Fibroblast of skin of left quadriceps (primary cell): ENCODE measurements around the gene MYO5B.

ENCODE experiments used
- DNase-seq, 2 experiments: peaks; one replicate each; pipeline ENCODE4 v3.0.0-alpha.2; 2013; ENCODE audit warnings: low read depth in 2 of 2

MYO5B gene

GRCh38 chr18:50151926-50152325 is 43.0 kb downstream of the MYO5B start:
- peak; percentile 13 to 16 for DNase-seq

DNA sequence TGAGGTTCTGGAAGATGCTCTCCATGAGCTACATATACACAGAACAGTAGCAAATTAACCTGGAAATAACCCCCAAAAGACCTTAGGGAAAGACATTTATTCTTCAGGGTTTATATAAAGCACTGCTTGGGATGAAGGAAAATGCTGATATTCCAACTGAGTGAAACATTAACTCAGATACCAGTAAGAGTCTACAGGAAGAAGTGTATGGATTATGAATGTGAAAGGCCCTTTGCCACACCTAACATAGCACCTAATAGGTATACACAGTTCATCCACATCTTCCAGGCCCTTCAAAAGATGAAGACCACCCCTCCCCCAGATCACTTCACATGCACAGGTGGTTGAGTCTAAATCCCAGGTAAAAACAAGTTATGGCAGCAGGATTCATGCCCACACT is 50.4 kb downstream of the MYO5B start:
- DNase-seq: no peak

- no peak for DNase-seq
These were observed 51.1 kb downstream of the MYO5B start for GRCh38 chr18:50143886-50144285.

GRCh38 chr18:50143294-50143693 is 51.7 kb downstream of the MYO5B start:
- no peak for DNase-seq

DNA sequence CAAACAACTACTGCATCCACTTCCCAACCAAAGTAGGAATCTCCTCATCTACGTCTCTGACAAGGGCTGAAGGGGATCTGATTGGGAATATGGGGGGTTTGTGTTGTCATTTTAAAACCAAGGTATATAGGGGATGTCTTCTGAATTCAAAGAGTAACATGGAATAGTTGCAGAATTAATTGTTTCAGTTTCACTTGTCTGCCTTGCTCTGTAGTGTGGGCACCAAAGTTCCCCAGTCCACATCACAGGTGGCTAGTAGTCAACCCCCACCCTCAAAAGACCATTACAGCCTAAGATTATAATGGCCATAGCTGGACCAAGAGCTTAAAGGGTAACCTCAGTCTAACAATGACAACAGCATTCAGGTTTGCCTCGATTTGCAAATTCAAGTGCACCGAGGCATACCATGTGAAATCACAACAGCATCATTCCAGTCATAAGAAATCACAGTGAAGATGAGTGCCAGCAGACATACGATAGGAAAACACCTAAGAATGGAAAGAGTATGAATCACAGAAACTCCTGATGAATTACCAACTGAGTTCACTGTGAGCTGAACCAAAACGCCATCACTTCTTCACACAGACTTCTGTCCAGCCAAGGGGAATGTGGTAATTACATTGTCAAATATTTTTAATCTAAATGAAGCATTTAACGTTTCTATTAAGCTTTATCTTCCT is 52.4 kb downstream of the MYO5B start:
- DNase-seq: no peak

- peak in 1 of 2 experiments; percentile 3 for DNase-seq
These were observed 56.5 kb downstream of the MYO5B start for GRCh38 chr18:50138181-50139064.

GRCh38 chr18:50135903-50136302 is 59.0 kb downstream of the MYO5B start:
- DNase-seq: no peak

DNA sequence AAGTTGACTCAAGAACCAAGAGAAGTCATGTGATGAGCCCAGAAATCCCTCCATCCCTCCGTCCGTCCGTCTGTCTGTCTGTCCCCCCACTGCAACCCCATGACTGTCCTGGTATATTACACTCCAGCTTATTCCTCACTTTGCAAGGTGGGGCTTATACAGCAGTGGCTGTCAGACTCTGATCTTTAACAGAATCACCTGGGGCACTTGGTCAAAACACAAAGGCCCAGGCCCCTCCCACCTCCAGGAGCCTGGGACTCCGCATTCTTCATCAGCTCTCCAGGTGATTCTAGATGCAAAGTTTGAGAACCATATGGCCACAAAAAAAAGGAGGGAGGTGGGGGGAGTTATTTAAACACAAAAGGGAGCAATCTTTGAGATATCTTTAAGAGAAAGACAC is 61.4 kb downstream of the MYO5B start:
- no peak for DNase-seq

GRCh38 chr18:50131591-50131990 is 63.4 kb downstream of the MYO5B start:
- no peak for DNase-seq

GRCh38 chr18:50128506-50129271 is 66.3 kb downstream of the MYO5B start:
- DNase-seq: no peak

DNA sequence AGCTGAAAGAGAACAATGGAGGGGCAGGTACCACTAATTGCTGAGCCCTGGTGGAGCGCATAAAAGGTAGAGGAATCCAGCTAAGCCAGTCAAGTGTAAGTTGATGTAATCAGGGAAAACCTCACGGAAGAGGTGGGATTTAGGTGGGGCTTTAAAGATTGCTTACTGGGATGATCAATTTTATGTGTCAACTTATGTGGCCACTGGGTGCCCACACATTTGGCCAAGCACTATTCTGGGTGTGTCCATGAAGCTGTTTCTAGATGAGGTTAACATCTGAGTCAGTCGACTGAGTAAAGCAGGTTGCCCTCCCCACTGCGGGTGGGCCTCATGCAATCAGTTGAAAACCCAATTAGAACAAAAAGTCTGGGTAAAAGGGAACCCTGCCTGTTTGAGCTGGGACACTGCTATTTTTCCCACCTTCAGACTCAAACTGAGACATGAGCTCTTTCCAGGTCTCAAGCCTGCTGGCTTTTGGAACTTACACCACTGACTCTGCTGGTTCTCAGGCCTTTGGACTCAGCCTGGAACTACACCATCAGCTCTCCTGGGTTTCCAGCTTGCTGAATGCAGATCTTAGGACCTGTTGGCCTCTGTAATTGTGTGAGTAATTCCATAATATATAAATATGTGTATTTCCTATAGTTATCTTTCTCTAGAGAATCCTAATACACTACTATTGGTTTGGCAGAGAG is 67.3 kb downstream of the MYO5B start:
- no peak for DNase-seq

GRCh38 chr18:50126471-50126870 is 68.5 kb downstream of the MYO5B start:
- DNase-seq: no peak

DNA sequence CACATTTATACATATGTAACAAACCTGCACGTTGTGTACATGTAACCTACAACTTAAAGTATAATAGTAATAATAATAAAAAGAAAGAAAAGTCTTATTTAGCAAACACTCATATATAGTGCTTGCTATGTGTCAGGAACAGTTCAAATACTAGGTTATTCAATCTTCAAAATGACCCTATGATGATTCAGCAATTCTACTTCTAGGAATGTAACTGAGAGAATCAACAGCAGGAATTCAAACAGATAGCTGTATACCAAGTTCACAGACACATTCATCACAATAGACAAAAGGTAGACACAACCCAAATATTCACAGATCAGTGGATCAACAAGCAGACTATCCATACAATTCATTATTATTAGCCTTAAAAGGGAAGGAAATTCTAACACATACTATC is 69.5 kb downstream of the MYO5B start:
- DNase-seq: no peak

- no peak for DNase-seq
These were observed 75.7 kb downstream of the MYO5B start for GRCh38 chr18:50119296-50119695.

GRCh38 chr18:50117863-50118262 is 77.1 kb downstream of the MYO5B start:
- no peak for DNase-seq

DNA sequence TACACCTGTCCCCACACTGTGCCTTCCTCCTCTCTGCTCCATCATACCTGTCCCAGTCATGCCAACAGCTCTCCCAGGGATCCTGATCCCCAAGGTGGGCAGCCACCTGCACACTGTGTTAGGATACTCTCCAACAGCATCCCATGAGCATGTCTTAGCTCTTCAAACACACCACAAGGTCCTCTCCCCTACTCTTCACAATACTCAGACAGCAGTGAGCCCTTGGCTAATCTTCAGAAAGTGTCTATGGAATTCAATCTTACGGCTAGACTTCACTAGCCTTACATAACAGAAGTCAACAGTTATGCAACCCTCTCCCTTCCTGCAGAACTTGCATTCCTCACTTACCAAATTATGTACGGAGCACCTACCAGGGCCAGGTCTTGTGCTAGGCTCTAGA is 79.9 kb downstream of the MYO5B start:
- no peak for DNase-seq

DNA sequence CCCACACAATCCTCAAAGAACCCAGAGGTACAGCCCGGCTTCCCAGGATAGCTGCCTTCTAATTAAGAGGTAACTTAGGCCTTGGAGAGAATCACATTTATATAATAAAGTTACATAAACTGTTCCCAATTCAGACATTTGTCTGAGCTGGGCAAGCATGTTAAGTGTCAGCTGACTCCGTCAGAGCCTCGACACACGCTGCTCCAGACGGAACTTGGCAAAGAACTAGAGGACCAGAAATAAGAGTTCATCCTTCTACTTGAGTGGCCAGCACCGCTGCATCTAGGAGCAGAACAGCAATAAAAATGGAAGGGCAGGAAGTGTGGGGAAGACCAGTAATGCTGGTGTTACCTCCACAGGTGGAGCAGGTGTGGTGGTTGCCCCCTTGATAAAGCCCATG is 80.5 kb downstream of the MYO5B start:
- no peak for DNase-seq

- DNase-seq: no peak
These were observed 81.2 kb downstream of the MYO5B start for GRCh38 chr18:50113726-50114125.

GRCh38 chr18:50111398-50111797 is 83.5 kb downstream of the MYO5B start:
- no peak for DNase-seq

- no peak for DNase-seq
These were observed 87.4 kb downstream of the MYO5B start for GRCh38 chr18:50107468-50107977.

- DNase-seq: no peak
These were observed 89.9 kb downstream of the MYO5B start for GRCh38 chr18:50105027-50105426.

DNA sequence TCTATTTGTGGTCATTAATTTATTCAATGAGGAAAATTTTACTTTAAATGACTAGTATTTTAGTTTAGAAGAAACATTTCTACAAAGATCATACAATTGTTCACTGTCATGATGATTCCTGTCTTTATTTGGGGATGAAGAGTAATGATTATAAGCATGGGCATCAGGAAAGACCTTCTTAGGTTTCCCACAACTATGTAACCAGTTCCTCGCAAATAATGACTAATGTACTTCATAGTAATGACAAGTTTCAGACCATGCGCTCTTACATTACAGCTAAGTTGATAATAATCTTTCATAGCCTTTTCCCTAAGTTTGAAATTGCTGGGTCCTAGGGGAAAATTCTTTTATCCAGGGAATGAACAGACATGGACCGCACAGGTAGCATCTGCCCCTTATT is 90.5 kb downstream of the MYO5B start:
- no peak for DNase-seq
